Parathyroid adenoma (tissue), 2 donors: ENCODE results near the gene MTFMT.
A peak's percentile ranks its signal among the peaks of the same experiment; 100 is the strongest.

Experiments used
- H2AFZ ChIP-seq: fragments of 300-600 bp; sonication (generic); one replicate; pipeline ENCODE4 v1.7.0; 2017; ENCODE audit warnings: antibody characterized with exemption, mild to moderate bottlenecking
- H3K27ac ChIP-seq: fragments of 300-600 bp; sonication (generic); one replicate; pipeline ENCODE4 v1.7.0; 2017
- H3K27me3 ChIP-seq: fragments of 300-600 bp; sonication (generic); one replicate; pipeline ENCODE4 v1.7.0; 2017; ENCODE audit warnings: low read length; ENCODE audit not compliant: control insufficient read depth, insufficient read depth
- H3K36me3 ChIP-seq: fragments of 300-600 bp; sonication (generic); one replicate; pipeline ENCODE4 v1.7.0; 2017; ENCODE audit warnings: low read length; ENCODE audit not compliant: control insufficient read depth, insufficient read depth
- H3K4me1 ChIP-seq: fragments of 300-600 bp; sonication (generic); one replicate; pipeline ENCODE4 v1.7.0; 2017; ENCODE audit warnings: control low read depth
- H3K4me2 ChIP-seq: fragments of 300-600 bp; sonication (generic); one replicate; pipeline ENCODE4 v1.7.0; 2017; ENCODE audit warnings: low read length
- H3K4me3 ChIP-seq: fragments of 300-600 bp; sonication (generic); one replicate; pipeline ENCODE4 v1.7.0; 2017; ENCODE audit warnings: low read depth, low read length
- H3K79me2 ChIP-seq: fragments of 300-600 bp; sonication (generic); one replicate; pipeline ENCODE4 v1.7.0; 2017; ENCODE audit warnings: control low read depth
- H3K9ac ChIP-seq: fragments of 300-600 bp; sonication (generic); one replicate; pipeline ENCODE4 v1.7.0; 2017; ENCODE audit warnings: mild to moderate bottlenecking
- H3K9me3 ChIP-seq: fragments of 300-600 bp; sonication (generic); one replicate; pipeline ENCODE4 v1.7.0; 2017; ENCODE audit warnings: low read length; ENCODE audit not compliant: control insufficient read depth
- CTCF ChIP-seq: fragments of 300-600 bp; sonication (generic); IDR thresholded peaks from one replicate; pipeline ENCODE4 v1.7.0; 2017; ENCODE audit warnings: antibody characterized with exemption, mild to moderate bottlenecking
- donor health status: primary hyperparathyroidism.

MTFMT gene

GRCh38 chr15:65068403-65068788, 39.0 kb upstream of the MTFMT start:
- Histone ChIP-seq H3K4me3 (no peak overlapping the region), H3K27ac (no peak overlapping the region), H3K4me1 (no peaks in the 10 kb centered on the region), H3K27me3 (no peaks in the 10 kb centered on the region), H2AFZ (no peak overlapping the region), H3K36me3 (no peaks in the 10 kb centered on the region), H3K4me2 (no peak overlapping the region), H3K79me2 (no peaks in the 10 kb centered on the region), H3K9ac (no peak overlapping the region), H3K9me3 (no peaks in the 10 kb centered on the region)
- no peak for TF ChIP-seq CTCF

- Histone ChIP-seq H3K4me3 (peak within 1 kb of the TSS; percentile 22), H3K79me2 (no peaks in the 10 kb centered on the region), H2AFZ (peak within 1 kb of the TSS; percentile 64), H3K36me3 (no peaks in the 10 kb centered on the region), H3K9ac (no peak within 1 kb of the TSS), H3K27ac (no peak within 1 kb of the TSS), H3K4me1 (no peaks in the 10 kb centered on the region), H3K9me3 (no peaks in the 10 kb centered on the region), H3K4me2 (no peak within 1 kb of the TSS), H3K27me3 (no peaks in the 10 kb centered on the region)
- TF ChIP-seq CTCF: no peak
These were observed 38.4 kb upstream of the MTFMT start, which contains the start of gene RASL12 for GRCh38 chr15:65067645-65068402. Gene RASL12, minus strand, starts transcription at chr15:65067991. Its CDS starts 156 bp downstream, at chr15:65067835.

GRCh38 chr15:65067317-65067644, 37.8 kb upstream of the MTFMT start:
- Histone ChIP-seq H3K4me3 (no peak overlapping the region), H3K9ac (no peak overlapping the region)

GRCh38 chr15:65066635-65067316, 37.3 kb upstream of the MTFMT start:
- no peak overlapping the region for H3K4me2 ChIP-seq
- no peaks in the 10 kb centered on the region for H3K79me2 ChIP-seq
- H3K27me3 ChIP-seq: no peaks in the 10 kb centered on the region
- H3K27ac ChIP-seq: no peak overlapping the region
- no peaks in the 10 kb centered on the region for H3K36me3 ChIP-seq
- no peak overlapping the region for H2AFZ ChIP-seq
- TF ChIP-seq CTCF: no peak
- H3K9me3 ChIP-seq: no peaks in the 10 kb centered on the region
- no peaks in the 10 kb centered on the region for H3K4me1 ChIP-seq
- H3K9ac ChIP-seq: no peak overlapping the region
- peak overlapping the region; percentile 22 for H3K4me3 ChIP-seq

More at GRCh38 chr15:65067317-65067644, 37.8 kb upstream of the MTFMT start:
- peak overlapping the region; percentile 64 for H2AFZ ChIP-seq
- H3K79me2 ChIP-seq: no peaks in the 10 kb centered on the region
- no peak overlapping the region for H3K27ac ChIP-seq
- no peaks in the 10 kb centered on the region for H3K4me1 ChIP-seq
- no peaks in the 10 kb centered on the region for H3K36me3 ChIP-seq
- TF ChIP-seq CTCF: no peak
- no peaks in the 10 kb centered on the region for H3K9me3 ChIP-seq
- H3K4me2 ChIP-seq: no peak overlapping the region
- H3K27me3 ChIP-seq: no peaks in the 10 kb centered on the region
